Measurements from ENCODE around the gene UNC13D. TPM values are rescaled to one million over a fixed set of nuclear protein-coding genes. Genes with fewer than 3 reads are reported as not detected.

UNC13D gene
- total and polyA plus RNA-seq, 9 of the 15 experiments (the other 6 are each of a cell fraction or from before 2014, with no cell fraction given) = 0.86 to 244 (median 69.2) TPM

DNA sequence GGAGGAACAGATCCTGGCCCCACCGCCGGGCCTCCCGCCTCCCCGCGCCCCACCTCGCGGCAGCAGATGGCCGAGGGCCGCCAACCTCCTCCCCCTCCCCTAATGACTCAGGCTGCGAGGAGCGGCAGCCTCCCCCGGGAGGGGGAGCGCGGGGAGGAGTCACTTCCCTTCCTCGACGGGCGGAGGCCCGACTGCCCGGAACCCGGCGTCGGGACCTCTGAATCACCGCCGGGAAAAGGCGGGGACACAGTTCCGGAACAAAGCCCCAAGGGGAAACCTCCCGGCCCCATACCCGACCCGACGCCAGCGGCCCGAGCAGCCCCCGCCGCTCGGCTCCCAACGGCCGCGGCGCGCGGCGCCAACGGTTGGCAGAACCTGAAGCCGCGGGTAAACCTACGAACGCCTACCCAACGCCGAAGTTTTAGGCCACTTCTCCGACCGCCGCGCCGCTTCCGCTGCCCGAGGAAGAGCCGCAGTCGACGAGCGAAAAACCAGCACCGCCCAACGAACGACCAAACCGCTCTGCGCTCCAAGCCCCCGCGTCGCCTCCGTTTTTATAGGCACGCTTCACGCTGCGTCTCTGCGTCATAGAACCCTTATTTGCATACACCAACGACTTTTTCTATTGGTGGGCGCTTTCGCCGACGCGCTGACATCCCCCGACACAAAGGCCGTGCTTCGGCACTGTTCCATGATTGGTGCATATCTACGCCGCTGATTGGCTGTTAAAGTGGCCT lies 64.8 kb downstream of the UNC13D start (continued):
- TF ChIP-seq, protein P1, sequence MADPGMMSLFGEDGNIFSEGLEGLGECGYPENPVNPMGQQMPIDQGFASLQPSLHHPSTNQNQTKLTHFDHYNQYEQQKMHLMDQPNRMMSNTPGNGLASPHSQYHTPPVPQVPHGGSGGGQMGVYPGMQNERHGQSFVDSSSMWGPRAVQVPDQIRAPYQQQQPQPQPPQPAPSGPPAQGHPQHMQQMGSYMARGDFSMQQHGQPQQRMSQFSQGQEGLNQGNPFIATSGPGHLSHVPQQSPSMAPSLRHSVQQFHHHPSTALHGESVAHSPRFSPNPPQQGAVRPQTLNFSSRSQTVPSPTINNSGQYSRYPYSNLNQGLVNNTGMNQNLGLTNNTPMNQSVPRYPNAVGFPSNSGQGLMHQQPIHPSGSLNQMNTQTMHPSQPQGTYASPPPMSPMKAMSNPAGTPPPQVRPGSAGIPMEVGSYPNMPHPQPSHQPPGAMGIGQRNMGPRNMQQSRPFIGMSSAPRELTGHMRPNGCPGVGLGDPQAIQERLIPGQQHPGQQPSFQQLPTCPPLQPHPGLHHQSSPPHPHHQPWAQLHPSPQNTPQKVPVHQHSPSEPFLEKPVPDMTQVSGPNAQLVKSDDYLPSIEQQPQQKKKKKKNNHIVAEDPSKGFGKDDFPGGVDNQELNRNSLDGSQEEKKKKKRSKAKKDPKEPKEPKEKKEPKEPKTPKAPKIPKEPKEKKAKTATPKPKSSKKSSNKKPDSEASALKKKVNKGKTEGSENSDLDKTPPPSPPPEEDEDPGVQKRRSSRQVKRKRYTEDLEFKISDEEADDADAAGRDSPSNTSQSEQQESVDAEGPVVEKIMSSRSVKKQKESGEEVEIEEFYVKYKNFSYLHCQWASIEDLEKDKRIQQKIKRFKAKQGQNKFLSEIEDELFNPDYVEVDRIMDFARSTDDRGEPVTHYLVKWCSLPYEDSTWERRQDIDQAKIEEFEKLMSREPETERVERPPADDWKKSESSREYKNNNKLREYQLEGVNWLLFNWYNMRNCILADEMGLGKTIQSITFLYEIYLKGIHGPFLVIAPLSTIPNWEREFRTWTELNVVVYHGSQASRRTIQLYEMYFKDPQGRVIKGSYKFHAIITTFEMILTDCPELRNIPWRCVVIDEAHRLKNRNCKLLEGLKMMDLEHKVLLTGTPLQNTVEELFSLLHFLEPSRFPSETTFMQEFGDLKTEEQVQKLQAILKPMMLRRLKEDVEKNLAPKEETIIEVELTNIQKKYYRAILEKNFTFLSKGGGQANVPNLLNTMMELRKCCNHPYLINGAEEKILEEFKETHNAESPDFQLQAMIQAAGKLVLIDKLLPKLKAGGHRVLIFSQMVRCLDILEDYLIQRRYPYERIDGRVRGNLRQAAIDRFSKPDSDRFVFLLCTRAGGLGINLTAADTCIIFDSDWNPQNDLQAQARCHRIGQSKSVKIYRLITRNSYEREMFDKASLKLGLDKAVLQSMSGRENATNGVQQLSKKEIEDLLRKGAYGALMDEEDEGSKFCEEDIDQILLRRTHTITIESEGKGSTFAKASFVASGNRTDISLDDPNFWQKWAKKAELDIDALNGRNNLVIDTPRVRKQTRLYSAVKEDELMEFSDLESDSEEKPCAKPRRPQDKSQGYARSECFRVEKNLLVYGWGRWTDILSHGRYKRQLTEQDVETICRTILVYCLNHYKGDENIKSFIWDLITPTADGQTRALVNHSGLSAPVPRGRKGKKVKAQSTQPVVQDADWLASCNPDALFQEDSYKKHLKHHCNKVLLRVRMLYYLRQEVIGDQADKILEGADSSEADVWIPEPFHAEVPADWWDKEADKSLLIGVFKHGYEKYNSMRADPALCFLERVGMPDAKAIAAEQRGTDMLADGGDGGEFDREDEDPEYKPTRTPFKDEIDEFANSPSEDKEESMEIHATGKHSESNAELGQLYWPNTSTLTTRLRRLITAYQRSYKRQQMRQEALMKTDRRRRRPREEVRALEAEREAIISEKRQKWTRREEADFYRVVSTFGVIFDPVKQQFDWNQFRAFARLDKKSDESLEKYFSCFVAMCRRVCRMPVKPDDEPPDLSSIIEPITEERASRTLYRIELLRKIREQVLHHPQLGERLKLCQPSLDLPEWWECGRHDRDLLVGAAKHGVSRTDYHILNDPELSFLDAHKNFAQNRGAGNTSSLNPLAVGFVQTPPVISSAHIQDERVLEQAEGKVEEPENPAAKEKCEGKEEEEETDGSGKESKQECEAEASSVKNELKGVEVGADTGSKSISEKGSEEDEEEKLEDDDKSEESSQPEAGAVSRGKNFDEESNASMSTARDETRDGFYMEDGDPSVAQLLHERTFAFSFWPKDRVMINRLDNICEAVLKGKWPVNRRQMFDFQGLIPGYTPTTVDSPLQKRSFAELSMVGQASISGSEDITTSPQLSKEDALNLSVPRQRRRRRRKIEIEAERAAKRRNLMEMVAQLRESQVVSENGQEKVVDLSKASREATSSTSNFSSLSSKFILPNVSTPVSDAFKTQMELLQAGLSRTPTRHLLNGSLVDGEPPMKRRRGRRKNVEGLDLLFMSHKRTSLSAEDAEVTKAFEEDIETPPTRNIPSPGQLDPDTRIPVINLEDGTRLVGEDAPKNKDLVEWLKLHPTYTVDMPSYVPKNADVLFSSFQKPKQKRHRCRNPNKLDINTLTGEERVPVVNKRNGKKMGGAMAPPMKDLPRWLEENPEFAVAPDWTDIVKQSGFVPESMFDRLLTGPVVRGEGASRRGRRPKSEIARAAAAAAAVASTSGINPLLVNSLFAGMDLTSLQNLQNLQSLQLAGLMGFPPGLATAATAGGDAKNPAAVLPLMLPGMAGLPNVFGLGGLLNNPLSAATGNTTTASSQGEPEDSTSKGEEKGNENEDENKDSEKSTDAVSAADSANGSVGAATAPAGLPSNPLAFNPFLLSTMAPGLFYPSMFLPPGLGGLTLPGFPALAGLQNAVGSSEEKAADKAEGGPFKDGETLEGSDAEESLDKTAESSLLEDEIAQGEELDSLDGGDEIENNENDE (IDR thresholded peaks at IDR 0.05; ENCODE audit: low read depth, low read length) = no peak
- TF ChIP-seq, protein P2, sequence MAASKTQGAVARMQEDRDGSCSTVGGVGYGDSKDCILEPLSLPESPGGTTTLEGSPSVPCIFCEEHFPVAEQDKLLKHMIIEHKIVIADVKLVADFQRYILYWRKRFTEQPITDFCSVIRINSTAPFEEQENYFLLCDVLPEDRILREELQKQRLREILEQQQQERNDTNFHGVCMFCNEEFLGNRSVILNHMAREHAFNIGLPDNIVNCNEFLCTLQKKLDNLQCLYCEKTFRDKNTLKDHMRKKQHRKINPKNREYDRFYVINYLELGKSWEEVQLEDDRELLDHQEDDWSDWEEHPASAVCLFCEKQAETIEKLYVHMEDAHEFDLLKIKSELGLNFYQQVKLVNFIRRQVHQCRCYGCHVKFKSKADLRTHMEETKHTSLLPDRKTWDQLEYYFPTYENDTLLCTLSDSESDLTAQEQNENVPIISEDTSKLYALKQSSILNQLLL (CRISPR knock-in tag; IDR thresholded peaks at IDR 0.05; ENCODE audit: borderline replicate concordance) = no peak
- TF ChIP-seq TEAD1 (CRISPR knock-in tag; IDR thresholded peaks at IDR 0.05) (peak in 1 of 2 experiments; percentile 91; a peak in 1 of 4 replicates), FOSL1 (tag; conservative IDR thresholded peaks at IDR 0.05) (peak; percentile 94), OTX1 (CRISPR knock-in tag; IDR thresholded peaks at IDR 0.05) (peak; percentile 91), ZFP1 (CRISPR knock-in tag; IDR thresholded peaks at IDR 0.05) (no peak), MTA1 (IDR thresholded peaks at IDR 0.05; ENCODE audit: borderline replicate concordance) (no peak), ELF1 (tag; IDR thresholded peaks at IDR 0.05) (peak; percentile 32; the same call in 1 of the 2 replicates), SUPT5H (IDR thresholded peaks at IDR 0.05) (peak; percentile 100), CHD4 (IDR thresholded peaks at IDR 0.05; ENCODE audit: insufficient read depth, insufficient replicate concordance, low read depth, low read length, poor library complexity, severe bottlenecking) (no peak), ZNF785 (CRISPR knock-in tag; IDR thresholded peaks at IDR 0.05) (no peak)
- TF ChIP-seq, protein P3, sequence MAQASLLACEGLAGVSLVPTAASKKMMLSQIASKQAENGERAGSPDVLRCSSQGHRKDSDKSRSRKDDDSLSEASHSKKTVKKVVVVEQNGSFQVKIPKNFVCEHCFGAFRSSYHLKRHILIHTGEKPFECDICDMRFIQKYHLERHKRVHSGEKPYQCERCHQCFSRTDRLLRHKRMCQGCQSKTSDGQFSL (CRISPR knock-in tag; IDR thresholded peaks at IDR 0.05) = no peak; the same call in 1 of the 2 replicates
- TF ChIP-seq, protein P3 (tag; IDR thresholded peaks at IDR 0.05) = no peak
